OCI-LY3 (cell line): ENCODE measurements around the gene GPR162.

Source experiments
- EZH2phosphoT487 ChIP-seq: fragments of 200-600 bp; shearing (Covaris generic); IDR thresholded peaks from 2 replicates; pipeline ENCODE4 v1.6.1; 2018; ENCODE audit warnings: antibody characterized with exemption, mixed run types, low read depth
- TF ChIP-seq, protein P1 (sequence below): fragments of 200-600, 300-600 bp; sonication (generic); IDR thresholded peaks from 2 replicates; pipeline ENCODE4 v1.5.1; 2014; ENCODE audit warnings: antibody characterized with exemption, low read length, low read depth

- TF ChIP-seq, protein P1, sequence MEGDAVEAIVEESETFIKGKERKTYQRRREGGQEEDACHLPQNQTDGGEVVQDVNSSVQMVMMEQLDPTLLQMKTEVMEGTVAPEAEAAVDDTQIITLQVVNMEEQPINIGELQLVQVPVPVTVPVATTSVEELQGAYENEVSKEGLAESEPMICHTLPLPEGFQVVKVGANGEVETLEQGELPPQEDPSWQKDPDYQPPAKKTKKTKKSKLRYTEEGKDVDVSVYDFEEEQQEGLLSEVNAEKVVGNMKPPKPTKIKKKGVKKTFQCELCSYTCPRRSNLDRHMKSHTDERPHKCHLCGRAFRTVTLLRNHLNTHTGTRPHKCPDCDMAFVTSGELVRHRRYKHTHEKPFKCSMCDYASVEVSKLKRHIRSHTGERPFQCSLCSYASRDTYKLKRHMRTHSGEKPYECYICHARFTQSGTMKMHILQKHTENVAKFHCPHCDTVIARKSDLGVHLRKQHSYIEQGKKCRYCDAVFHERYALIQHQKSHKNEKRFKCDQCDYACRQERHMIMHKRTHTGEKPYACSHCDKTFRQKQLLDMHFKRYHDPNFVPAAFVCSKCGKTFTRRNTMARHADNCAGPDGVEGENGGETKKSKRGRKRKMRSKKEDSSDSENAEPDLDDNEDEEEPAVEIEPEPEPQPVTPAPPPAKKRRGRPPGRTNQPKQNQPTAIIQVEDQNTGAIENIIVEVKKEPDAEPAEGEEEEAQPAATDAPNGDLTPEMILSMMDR = no peak
- no peak for TF ChIP-seq EZH2phosphoT487
These were observed 47.0 kb upstream of the GPR162 start for GRCh38 chr12:6774499-6775062.
